Fibroblast of lung (primary cell): ENCODE results near the gene LSM2.

Source experiments
- CTCF ChIP-seq, 2 donors: IDR thresholded peaks in 1 of 2; conservative IDR thresholded peaks in 1 of 2; 1 replicate in 1 of 2; 2 replicates in 1 of 2; pipeline ENCODE4 v1.5.1; 2011 to 2012; ENCODE audit warnings: low read length in 2 of 2, control low read depth in 1 of 2, inconsistent platforms in 1 of 2, low read depth in 1 of 2, mild to moderate bottlenecking in 1 of 2
- EZH2 ChIP-seq: IDR thresholded peaks from 2 replicates; pipeline ENCODE4 v1.5.1; 2012; ENCODE audit warnings: low read length, control low read depth, mild to moderate bottlenecking; ENCODE audit errors: missing control alignments

DNA sequence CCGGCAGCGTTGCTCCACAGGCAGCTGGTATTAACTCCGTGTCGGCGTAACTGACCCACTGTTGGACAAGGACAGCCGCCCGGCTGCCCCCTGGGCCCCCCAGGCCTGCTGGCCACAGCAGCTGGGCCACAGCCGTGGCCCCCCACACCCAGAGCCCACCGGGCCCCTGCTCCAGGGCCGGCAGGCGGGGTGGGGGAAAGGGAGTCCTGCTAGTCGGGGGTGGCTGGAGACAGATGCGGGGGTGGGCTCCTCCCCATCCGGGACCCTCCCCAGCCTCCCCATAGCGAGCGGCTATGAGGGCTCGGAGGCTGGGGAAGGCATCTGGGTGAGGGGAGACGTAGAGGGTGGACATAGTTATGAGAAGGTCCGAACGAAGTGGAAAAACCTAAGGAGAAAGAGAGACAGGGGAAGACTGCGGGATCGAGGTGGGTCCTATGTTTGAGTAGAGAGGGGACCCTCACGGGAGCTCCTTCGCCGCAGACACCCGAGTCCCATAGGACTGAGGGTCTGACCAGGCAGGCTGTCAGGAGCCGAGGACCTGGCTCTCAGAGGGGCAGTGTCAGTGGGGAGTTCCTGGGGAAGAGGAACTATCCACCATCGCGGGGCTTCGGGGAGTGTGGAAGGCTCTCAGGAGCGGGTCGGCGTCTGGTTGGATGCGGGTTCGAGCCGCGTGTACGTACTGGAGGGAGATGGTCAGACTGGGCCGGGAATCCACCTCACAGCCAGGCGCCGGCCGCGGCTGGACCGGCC, 11.7 kb downstream of the LSM2 start:
- no peak for TF ChIP-seq CTCF (conservative IDR thresholded peaks at IDR 0.05 in 1 of 2, IDR thresholded peaks at IDR 0.05 in 1 of 2; ENCODE audit: low read depth in 1 of 2, low read length in 2 of 2)
- no peak for TF ChIP-seq EZH2
